Tibial artery (tissue), 4 donors: ENCODE measurements around the gene TRIM31.

Source experiments
- DNase-seq, 2 donors: peaks; one replicate each; pipeline ENCODE4 v3.0.0-alpha.2; 2019
- H3K27ac ChIP-seq, 2 donors: fragments of 200-600 bp; sonication (generic) in 1 of 2; 1 replicate in 1 of 2; 2 replicates in 1 of 2; pipeline ENCODE4 v1.5.1; 2018 to 2019; ENCODE audit warnings: mild to moderate bottlenecking in 1 of 2
- H3K27me3 ChIP-seq, 2 donors: fragments of 200-600 bp; sonication (generic) in 1 of 2; one replicate each; pipeline versions ENCODE4 v1.5.1 to v1.6.0; 2016 to 2019
- H3K36me3 ChIP-seq, 3 donors: fragments of 200-600 bp; sonication (generic) in 2 of 3; one replicate each; pipeline ENCODE4 v1.5.1; 2016 to 2019; ENCODE audit warnings: mild to moderate bottlenecking in 2 of 3
- H3K4me1 ChIP-seq, 4 donors: fragments of 200-600 bp; sonication (generic) in 2 of 4; 1 replicate in 3 of 4; 2 replicates in 1 of 4; pipeline ENCODE4 v1.5.1; 2016 to 2019
- H3K4me3 ChIP-seq, 2 donors: fragments of 200-600 bp; sonication (generic) in 1 of 2; 1 replicate in 1 of 2; 2 replicates in 1 of 2; pipeline ENCODE4 v1.5.1; 2018 to 2019; ENCODE audit warnings: mild to moderate bottlenecking in 2 of 2
- H3K9me3 ChIP-seq, 3 donors: fragments of 200-600 bp; sonication (generic) in 1 of 3; one replicate each; pipeline ENCODE4 v1.5.1; 2016 to 2019
- intact Hi-C: fragments of 100-400 bp; cut with DNase I; formaldehyde crosslinking; loops from one replicate; pipeline ENCODE4 v1.15.0; 2023; ENCODE audit warnings: low total_unique reads
- TF ChIP-seq, protein P1 (sequence below), 2 experiments: fragments of 200-600 bp in 1 of 2; fragments of 450-650 bp in 1 of 2; IDR thresholded peaks; one replicate each; pipeline ENCODE4 v1.5.1; 2017 to 2019; ENCODE audit warnings: antibody characterized with exemption in 2 of 2, mild to moderate bottlenecking in 1 of 2, moderate library complexity in 1 of 2

The TRIM31 gene

DNA sequence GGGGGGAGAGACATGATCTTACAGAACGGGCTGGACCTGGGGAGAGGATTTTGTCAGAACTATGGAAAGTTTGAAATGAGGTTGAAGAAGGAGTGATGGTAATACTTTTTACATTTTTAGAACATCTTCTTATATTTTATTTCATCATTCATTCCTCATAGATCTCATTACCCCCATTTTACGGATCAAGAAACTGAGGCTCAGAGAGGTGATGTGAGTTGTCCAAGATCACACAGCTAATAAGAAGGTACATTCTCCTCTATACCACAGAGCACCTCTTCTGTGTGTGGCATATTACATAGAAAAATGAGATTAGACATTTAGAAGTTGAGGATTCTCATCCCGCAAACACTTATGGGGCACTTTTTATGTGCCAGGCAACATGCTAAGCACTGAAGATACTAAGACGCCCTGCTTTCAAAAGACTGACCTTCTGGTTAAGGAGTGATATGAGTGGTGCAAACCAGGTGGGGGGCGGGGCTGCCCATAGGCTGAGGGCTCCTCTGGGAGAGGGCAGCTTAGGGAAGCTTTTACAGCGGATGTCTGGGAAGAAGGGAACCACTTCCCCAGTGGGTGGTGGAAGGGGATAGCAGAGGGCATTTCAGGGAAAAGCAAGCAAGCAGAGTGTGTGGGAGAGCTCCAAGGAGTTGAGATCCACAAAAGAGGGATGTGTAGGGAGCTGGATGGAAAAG lies 19.9 kb downstream of the TRIM31 start:
- H3K4me3 ChIP-seq: no peak overlapping the region
- H3K27ac ChIP-seq: no peak overlapping the region
- intact Hi-C loops: no loop called here
- no peak for DNase-seq
- H3K4me1 ChIP-seq: no peaks in the 10 kb centered on the region
- no peaks in the 10 kb centered on the region for H3K36me3 ChIP-seq
- peaks cover 0 to 83% of the 10 kb centered on the region in 2 donors for H3K27me3 ChIP-seq
- TF ChIP-seq, protein P1, sequence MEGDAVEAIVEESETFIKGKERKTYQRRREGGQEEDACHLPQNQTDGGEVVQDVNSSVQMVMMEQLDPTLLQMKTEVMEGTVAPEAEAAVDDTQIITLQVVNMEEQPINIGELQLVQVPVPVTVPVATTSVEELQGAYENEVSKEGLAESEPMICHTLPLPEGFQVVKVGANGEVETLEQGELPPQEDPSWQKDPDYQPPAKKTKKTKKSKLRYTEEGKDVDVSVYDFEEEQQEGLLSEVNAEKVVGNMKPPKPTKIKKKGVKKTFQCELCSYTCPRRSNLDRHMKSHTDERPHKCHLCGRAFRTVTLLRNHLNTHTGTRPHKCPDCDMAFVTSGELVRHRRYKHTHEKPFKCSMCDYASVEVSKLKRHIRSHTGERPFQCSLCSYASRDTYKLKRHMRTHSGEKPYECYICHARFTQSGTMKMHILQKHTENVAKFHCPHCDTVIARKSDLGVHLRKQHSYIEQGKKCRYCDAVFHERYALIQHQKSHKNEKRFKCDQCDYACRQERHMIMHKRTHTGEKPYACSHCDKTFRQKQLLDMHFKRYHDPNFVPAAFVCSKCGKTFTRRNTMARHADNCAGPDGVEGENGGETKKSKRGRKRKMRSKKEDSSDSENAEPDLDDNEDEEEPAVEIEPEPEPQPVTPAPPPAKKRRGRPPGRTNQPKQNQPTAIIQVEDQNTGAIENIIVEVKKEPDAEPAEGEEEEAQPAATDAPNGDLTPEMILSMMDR (IDR thresholded peaks at IDR 0.05): no peak
- no peaks in the 10 kb centered on the region for H3K9me3 ChIP-seq

DNA sequence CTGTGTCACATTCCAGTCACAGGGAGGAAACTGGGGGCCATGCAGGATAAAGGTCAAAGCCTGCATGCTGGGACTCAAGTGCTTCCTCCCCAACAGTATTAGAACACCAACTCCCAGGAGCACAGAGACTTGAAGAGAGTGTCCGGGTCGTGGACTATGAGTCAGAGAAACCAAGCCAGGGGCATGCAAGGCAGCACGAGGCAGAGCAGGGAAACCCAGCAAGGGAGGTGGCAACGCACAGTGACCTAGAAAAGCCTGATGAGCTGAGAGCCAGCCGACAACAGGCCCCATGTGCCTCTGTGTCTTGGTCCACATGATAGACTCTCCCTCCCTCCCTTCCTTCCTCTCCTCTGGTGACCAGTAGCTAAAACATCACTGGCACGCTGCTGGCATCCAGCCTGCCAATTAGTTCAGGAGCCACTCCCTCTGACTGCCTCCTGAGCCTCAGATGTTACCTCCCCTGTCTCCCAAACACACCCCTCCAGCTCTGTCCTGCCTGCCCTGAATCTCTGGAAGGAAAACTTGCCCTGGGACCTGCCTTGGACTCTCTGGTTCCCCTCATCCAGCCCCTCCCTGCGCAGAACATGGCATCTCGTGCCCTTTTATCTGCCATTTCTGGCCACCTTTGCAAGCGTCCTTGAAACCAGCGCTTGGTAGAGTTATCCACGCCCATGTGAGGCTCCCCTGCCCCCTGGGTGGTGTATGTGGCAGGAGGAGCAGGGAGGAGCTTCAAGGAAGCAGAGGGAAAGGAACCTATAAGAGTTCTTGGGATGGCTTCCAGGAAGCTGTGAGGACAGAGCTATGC lies 21.1 kb downstream of the TRIM31 start:
- Histone ChIP-seq H3K27me3 (peaks cover 0 to 78% of the 10 kb centered on the region in 2 donors), H3K36me3 (no peaks in the 10 kb centered on the region), H3K4me3 (no peak overlapping the region), H3K4me1 (no peaks in the 10 kb centered on the region), H3K9me3 (no peaks in the 10 kb centered on the region), H3K27ac (no peak overlapping the region)
- DNase-seq: no peak
- intact Hi-C loops: no loop called here
- TF ChIP-seq, protein P1 (IDR thresholded peaks at IDR 0.05): no peak

DNA sequence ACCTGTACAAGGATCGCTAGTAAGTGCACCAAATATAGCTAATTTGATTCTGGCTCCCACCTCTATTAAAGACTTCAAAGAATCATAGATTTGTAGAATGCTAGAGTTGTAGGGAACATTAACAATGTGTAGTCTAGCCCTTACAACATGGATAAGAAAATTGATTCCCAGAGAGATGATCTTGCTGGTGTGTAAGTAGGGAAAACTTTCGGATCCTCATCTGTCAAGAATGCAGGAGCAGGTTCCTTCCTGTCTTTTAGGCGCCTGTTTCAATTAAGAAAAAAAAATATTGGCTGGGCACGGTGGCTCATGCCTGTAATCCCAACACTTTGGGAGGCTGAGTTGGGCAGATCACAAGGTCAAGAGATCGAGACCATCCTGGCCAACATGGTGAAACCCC lies 25.0 kb downstream of the TRIM31 start:
- TF ChIP-seq, protein P1 (IDR thresholded peaks at IDR 0.05): no peak
- H3K9me3 ChIP-seq: no peaks in the 10 kb centered on the region
- no peak for DNase-seq
- H3K27ac ChIP-seq: no peak overlapping the region
- no peaks in the 10 kb centered on the region for H3K4me1 ChIP-seq
- peaks cover 0 to 54% of the 10 kb centered on the region in 2 donors for H3K27me3 ChIP-seq
- intact Hi-C loops: no loop called here
- no peak overlapping the region for H3K4me3 ChIP-seq
- H3K36me3 ChIP-seq: no peaks in the 10 kb centered on the region

DNA sequence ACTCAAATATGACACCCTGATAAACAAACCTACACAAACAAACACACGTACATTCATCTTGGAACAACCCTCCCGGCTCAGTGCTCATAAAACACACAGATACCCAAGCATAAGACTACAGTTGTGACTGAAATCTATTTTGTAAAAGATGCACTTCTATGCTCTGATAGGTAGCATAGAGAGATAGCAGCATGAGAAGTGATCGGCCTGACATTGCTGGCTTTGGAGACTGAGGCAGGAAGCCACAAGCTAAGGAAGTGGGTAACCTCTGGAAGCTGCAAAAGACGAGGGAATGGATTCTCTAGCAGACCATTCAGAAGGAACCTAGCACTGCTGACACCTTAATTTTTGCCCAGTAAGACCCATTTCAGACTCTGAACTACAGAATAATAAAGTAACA lies 35.7 kb downstream of the TRIM31 start:
- Histone ChIP-seq H3K9me3 (no peaks in the 10 kb centered on the region), H3K4me3 (no peak overlapping the region), H3K36me3 (no peaks in the 10 kb centered on the region), H3K4me1 (peaks cover 4 to 20% (median 17%) of the 10 kb centered on the region in 4 donors), H3K27me3 (peaks cover 0 to 52% of the 10 kb centered on the region in 2 donors), H3K27ac (no peak overlapping the region)
- DNase-seq: no peak
- intact Hi-C loops: no loop called here
- TF ChIP-seq, protein P1 (IDR thresholded peaks at IDR 0.05): no peak

DNA sequence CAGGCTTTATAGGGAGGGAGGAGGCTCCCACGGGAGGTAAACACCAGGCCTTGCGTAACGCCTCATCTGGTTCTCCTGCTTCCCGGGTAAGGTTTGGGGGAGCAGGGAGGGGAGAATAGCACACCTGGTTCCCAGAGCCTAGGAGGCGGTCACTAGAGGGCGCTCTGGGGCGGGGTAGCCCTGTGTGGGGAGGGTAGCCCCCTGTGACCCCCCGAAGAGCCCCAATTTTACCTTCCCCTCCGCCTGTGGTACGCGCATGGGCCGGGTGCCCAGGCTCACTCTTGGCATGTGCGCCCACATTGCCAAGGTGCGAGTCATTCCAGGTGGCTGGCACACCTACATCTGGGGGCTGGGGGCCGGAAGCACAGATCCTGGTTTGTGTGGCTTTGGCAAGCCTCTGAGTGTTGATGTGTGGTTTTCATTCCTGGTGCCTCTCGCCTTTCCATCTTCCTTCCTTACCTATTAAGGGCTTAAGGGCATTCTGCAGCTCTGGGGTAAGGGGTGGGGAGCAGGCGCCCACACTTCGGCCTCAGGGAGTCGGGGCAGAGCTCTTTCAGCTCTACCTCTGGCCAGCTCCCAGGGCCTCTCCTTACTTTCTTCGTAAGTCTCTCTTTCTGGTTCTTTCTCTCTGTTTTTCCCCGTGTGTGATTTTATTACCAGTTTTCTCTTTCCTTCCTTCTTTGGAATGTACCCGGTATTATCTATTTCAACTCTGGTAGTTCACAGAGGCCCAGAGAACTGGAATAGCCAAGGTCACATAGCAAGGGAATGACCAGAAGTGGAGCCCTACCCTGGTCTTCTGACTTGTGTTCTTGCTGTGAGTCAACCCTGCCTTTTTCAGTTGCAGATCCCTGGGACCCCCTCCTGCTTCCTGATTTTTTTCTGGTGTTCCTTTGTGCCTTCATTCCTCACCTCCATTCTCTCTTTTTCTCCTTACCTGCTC lies 36.8 kb downstream of the TRIM31 start:
- intact Hi-C loops: no loop called here
- no peak for DNase-seq
- peaks cover 0 to 64% of the 10 kb centered on the region in 2 donors for H3K27me3 ChIP-seq

More for the DNA sequence above, 36.8 kb downstream of the TRIM31 start:
- no peak overlapping the region for H3K4me3 ChIP-seq
- H3K36me3 ChIP-seq: peaks cover 0 to 5% (median 0%) of the 10 kb centered on the region in 3 donors
- TF ChIP-seq, protein P1 (IDR thresholded peaks at IDR 0.05): no peak
- no peak overlapping the region for H3K27ac ChIP-seq
- peaks cover 4 to 26% (median 21%) of the 10 kb centered on the region in 4 donors for H3K4me1 ChIP-seq
- no peaks in the 10 kb centered on the region for H3K9me3 ChIP-seq
